Transverse colon (tissue), 4 donors: ENCODE measurements around the gene TMEM45A. TPM values are rescaled to one million over a fixed set of nuclear protein-coding genes. Genes with fewer than 3 reads are reported as not detected.

Experiments used
- DNase-seq: peaks from one replicate; pipeline ENCODE4 v3.0.0-alpha.2; 2019
- H3K27ac ChIP-seq, 4 donors: fragments of 200-600 bp; sonication (generic); 2 replicates each; pipeline ENCODE4 v1.5.1; 2016 to 2018; ENCODE audit warnings: inconsistent platforms in 4 of 4
- H3K27me3 ChIP-seq: fragments of 200-600 bp; sonication (generic); 2 replicates; pipeline ENCODE4 v1.5.1; 2017; ENCODE audit warnings: inconsistent platforms
- H3K36me3 ChIP-seq, 4 donors: fragments of 200-600 bp; sonication (generic); 2 replicates each; pipeline ENCODE4 v1.5.1; 2017 to 2019; ENCODE audit warnings: inconsistent platforms in 4 of 4
- H3K4me1 ChIP-seq, 4 donors: fragments of 200-600 bp; sonication (generic); 2 replicates each; pipeline ENCODE4 v1.5.1; 2017 to 2020; ENCODE audit warnings: inconsistent platforms in 4 of 4
- H3K4me3 ChIP-seq, 4 donors: fragments of 200-600 bp; sonication (generic); 1 replicate in 1 of 4; 2 replicates in 3 of 4; pipeline versions ENCODE4 v1.5.1 to v1.6.1; 2017 to 2019; ENCODE audit warnings: inconsistent platforms in 4 of 4
- H3K9me3 ChIP-seq, 2 donors: fragments of 200-600 bp; sonication (generic); 2 replicates each; pipeline ENCODE4 v1.5.1; 2017 to 2019; ENCODE audit warnings: inconsistent platforms in 2 of 2
- EP300 ChIP-seq: sonication (generic); formaldehyde crosslinking; IDR thresholded peaks from one replicate; pipeline ENCODE4 v1.6.1; 2017; ENCODE audit warnings: antibody characterized with exemption, low read depth
- POLR2A ChIP-seq: fragments of 450-650 bp; IDR thresholded peaks from one replicate; pipeline ENCODE4 v1.6.1; 2016; ENCODE audit warnings: antibody characterized with exemption, mild to moderate bottlenecking, moderate library complexity
- POLR2AphosphoS5 ChIP-seq, 3 donors: sonication (generic); formaldehyde crosslinking; IDR thresholded peaks; one replicate each; pipeline ENCODE4 v1.6.1; 2016; ENCODE audit warnings: antibody characterized with exemption in 3 of 3
- WGBS, 2 donors: methylation state at CpG; one replicate each; pipeline ENCODE4 v1.1.5; 2018; ENCODE audit warnings: low coverage in 1 of 2; 5-methylcytosine and 5-hydroxymethylcytosine counted together
- in situ Hi-C, 4 donors: fragments of 200-750 bp; cut with MboI; loops; one replicate each; pipeline versions ENCODE4 v1.15.0 to v1.15.1; 2017; ENCODE audit warnings: low sequenced_read_pairs in 3 of 4, low pct_ligation_motif_present in 1 of 4, low pct_unique_long_range_greater_than_20kb in 1 of 4
- intact Hi-C: fragments of 100-400 bp; cut with DNase I; formaldehyde crosslinking; loops from one replicate; pipeline ENCODE4 v1.15.1; 2023; ENCODE audit warnings: low total_unique reads
- total RNA-seq, 4 donors: library from RNA; depleted of rRNA; stranded (reverse); fragments of >200 nt; gene quantifications; one replicate each; pipeline ENCODE4 v1.1.0, GENCODE V29; 2016
- TF ChIP-seq, protein P1 (sequence below), 5 experiments: fragments of 200-600 bp in 3 of 5; fragments of 450-650 bp in 2 of 5; sonication (generic) in 3 of 5; IDR thresholded peaks; 1 replicate in 2 of 5; 2 replicates in 3 of 5; pipeline ENCODE4 v1.5.1; 2016 to 2017; ENCODE audit warnings: antibody characterized with exemption in 5 of 5, inconsistent platforms in 3 of 5, mild to moderate bottlenecking in 2 of 5, moderate library complexity in 1 of 5

The TMEM45A gene
- total RNA-seq, 4 donors from 2014 or later: 0.60 to 4.1 (median 1.5) TPM

DNA sequence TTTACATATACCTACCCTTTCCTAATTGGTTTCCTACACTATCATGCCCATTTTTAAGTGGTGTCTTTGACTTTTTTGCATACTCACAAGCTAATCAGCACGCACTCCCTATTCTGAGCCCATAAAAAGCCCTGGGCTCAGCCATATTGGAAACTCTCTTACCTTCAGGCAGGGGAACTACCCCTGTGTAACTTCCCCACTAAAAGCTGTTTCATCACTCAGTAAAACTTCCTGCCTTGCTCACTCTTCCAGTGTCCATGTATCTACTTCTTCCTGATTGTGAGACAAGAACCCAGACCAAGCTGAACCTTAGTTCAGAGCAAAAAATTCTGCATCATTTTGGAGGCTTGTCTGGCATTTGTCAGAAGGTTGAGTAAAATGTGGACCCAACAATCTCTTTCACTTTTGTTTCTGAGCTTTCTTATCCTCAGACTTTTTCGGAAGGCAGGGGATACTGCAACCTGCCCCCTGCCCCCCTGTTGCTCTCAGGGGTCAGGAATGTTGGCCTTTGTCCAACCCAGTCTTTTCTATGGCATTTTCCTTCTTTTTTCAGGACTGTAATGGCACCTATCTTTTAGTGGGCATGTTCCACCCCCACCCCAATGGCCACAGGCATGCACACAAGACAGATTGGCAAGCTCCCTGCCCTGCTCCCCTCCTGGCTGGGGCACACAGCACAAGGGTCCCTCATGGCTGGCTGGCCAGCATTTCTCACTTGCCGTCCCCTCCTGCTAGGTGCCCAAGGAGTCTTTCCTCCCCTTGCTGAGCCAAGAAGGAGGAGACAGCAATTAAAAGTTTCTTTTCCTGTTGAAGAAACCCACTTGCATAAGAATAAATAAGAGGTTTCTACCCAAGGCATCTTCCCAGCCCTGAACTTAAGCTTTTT lies 26.3 kb upstream of the TMEM45A start:
- Histone ChIP-seq H3K27me3 (no peaks in the 10 kb centered on the region), H3K4me1 (no peaks in the 10 kb centered on the region), H3K36me3 (no peaks in the 10 kb centered on the region), H3K27ac (no peak overlapping the region), H3K9me3 (no peaks in the 10 kb centered on the region), H3K4me3 (no peak overlapping the region)
- intact Hi-C loops (loop anchor here (2.0 kb wide), 1 partner anchor 125 kb away; no protein-coding TSS in a partner anchor), in situ Hi-C loops (loop anchor here in 3 of 4 donors (10.0 kb wide), 2 partner anchors 119 to 129 kb away; no protein-coding TSS in a partner anchor)
- no peak for DNase-seq
- TF ChIP-seq, protein P1, sequence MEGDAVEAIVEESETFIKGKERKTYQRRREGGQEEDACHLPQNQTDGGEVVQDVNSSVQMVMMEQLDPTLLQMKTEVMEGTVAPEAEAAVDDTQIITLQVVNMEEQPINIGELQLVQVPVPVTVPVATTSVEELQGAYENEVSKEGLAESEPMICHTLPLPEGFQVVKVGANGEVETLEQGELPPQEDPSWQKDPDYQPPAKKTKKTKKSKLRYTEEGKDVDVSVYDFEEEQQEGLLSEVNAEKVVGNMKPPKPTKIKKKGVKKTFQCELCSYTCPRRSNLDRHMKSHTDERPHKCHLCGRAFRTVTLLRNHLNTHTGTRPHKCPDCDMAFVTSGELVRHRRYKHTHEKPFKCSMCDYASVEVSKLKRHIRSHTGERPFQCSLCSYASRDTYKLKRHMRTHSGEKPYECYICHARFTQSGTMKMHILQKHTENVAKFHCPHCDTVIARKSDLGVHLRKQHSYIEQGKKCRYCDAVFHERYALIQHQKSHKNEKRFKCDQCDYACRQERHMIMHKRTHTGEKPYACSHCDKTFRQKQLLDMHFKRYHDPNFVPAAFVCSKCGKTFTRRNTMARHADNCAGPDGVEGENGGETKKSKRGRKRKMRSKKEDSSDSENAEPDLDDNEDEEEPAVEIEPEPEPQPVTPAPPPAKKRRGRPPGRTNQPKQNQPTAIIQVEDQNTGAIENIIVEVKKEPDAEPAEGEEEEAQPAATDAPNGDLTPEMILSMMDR (IDR thresholded peaks at IDR 0.05): no peak
- no peak for TF ChIP-seq POLR2A
- TF ChIP-seq EP300: no peak
- no peak for TF ChIP-seq POLR2AphosphoS5 (IDR thresholded peaks at IDR 0.05)
- WGBS, 2 donors: 83 to 84% methylated on average over 2 to 3 of the region's 3 CpGs

DNA sequence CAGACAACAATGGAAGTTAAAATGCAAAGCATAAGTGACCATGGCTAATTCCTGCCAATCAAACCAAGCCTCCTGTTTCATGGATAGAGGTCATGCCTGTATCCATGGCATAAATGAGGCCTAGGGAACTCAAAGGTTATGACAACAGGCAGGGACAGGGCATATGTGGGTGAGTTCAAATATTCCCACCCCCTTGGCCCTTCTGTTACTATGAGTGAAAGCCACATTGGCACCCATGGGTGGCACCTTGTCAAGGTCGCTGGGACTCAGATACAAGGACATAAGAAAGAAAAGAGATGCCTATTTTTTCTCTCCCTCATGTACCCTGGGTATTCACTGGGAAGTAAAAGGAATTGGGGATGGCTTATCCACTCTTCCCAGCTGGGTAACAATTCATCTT lies 25.3 kb upstream of the TMEM45A start:
- Histone ChIP-seq H3K27ac (no peak overlapping the region), H3K4me1 (no peaks in the 10 kb centered on the region), H3K9me3 (no peaks in the 10 kb centered on the region), H3K27me3 (no peaks in the 10 kb centered on the region), H3K4me3 (no peak overlapping the region), H3K36me3 (no peaks in the 10 kb centered on the region)
- in situ Hi-C loops: loop anchor here in 3 of 4 donors (10.0 kb wide), 2 partner anchors 118 to 128 kb away; no protein-coding TSS in a partner anchor
- no peak for DNase-seq
- intact Hi-C loops: no loop called here
- whole genome bisulfite sequencing, 2 donors: 100% methylated on average over 1 of the region's 1 CpG
- TF ChIP-seq, protein P1 (IDR thresholded peaks at IDR 0.05): no peak
- TF ChIP-seq EP300 (no peak), POLR2A (no peak), POLR2AphosphoS5 (IDR thresholded peaks at IDR 0.05) (no peak)

DNA sequence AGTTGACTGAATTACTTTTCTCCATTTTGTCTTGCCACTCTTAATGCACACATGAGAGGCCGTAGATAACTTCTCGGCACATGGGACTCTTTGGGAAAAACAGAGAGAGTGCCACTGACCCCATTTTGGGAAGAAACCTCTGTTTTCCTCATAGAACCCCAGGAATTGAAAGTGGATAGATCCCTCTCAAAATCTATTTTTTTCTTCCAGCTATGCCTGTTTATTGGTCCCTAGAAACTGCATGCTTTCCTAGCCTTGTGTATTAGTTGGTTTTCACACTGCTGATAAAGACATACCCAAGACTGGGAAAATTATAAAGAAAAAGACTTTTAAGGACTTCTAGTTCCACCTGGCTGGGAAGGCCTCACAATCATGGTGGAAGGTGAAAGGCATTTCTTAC lies 23.7 kb upstream of the TMEM45A start:
- no peaks in the 10 kb centered on the region for H3K27me3 ChIP-seq
- intact Hi-C loops (no loop called here), in situ Hi-C loops (loop anchor here in 3 of 4 donors (10.0 kb wide), 2 partner anchors 116 to 126 kb away; no protein-coding TSS in a partner anchor)
- H3K36me3 ChIP-seq: no peaks in the 10 kb centered on the region
- WGBS, 2 donors: 95 to 100% methylated on average over 2 of the region's 2 CpGs
- no peak overlapping the region for H3K4me3 ChIP-seq
- H3K9me3 ChIP-seq: no peaks in the 10 kb centered on the region
- no peak for TF ChIP-seq POLR2A
- TF ChIP-seq POLR2AphosphoS5 (IDR thresholded peaks at IDR 0.05): no peak
- TF ChIP-seq, protein P1 (IDR thresholded peaks at IDR 0.05): no peak
- no peak for TF ChIP-seq EP300
- H3K4me1 ChIP-seq: no peaks in the 10 kb centered on the region
- no peak overlapping the region for H3K27ac ChIP-seq
- DNase-seq: no peak

DNA sequence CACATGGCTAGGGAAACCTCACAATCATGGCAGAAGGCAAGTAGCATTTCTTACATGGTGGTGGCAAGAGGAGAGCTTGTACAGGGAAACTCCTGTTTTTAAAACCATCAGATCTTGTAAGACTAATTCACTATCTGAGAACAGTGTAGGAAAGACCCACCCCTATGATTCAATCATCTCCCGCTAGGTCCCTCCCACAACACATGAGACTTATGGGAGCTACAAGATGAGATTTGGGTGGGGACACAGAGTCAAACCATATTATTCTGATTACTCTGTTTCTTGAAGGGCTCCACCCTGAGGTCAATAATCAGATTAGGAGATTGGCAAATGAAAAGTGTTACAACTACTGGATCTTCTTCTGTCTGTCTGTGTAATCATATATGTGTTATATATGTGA lies 21.5 kb upstream of the TMEM45A start:
- WGBS, 2 donors: 95% methylated on average over 1 of the region's 1 CpG; no CpG with 5 or more reads in 1 of the 2 donors
- H3K4me3 ChIP-seq: no peak overlapping the region
- intact Hi-C loops: no loop called here
- in situ Hi-C loops: no loop called here
- H3K9me3 ChIP-seq: no peaks in the 10 kb centered on the region
- TF ChIP-seq, protein P1 (IDR thresholded peaks at IDR 0.05): no peak
- no peak overlapping the region for H3K27ac ChIP-seq
- no peaks in the 10 kb centered on the region for H3K27me3 ChIP-seq
- H3K4me1 ChIP-seq: no peaks in the 10 kb centered on the region
- DNase-seq: no peak
- H3K36me3 ChIP-seq: no peaks in the 10 kb centered on the region
